HCT116 (cell line): ENCODE data around the gene ORM1. TPM values are rescaled to one million over a fixed set of nuclear protein-coding genes. Genes with fewer than 3 reads are reported as not detected.

ENCODE experiments used
- ATAC-seq: fragments of 200-7000 bp; cut with Tn5 transposase; 2 replicates; pipeline ENCODE4 v1.9.1; 2020; ENCODE audit warnings: mild to moderate bottlenecking, moderate library complexity
- BruUV-seq: library from RNA; stranded (reverse); fragments of 400-500 nt; replicated peaks from 2 replicates; lab custom pipeline; 2021; lab: Mats Ljungman, UMichigan
- CTCF ChIA-PET: fragments of 300-600 bp; sonication (Branson Sonifier 250); formaldehyde crosslinking; loops from one replicate; lab custom pipeline; 2021; ENCODE audit warnings: antibody characterized with exemption; lab: Charles Lee
- POLR2A ChIA-PET: fragments of 300-600, 350-600 bp; sonication (Branson Sonifier 250); formaldehyde crosslinking; loops from one replicate; lab custom pipeline; 2021; ENCODE audit warnings: antibody characterized with exemption; lab: Charles Lee
- RAD21 ChIA-PET, 2 experiments: fragments of 300-600 bp; sonication (Branson Sonifier 250); formaldehyde crosslinking; loops; one replicate each; lab custom pipeline; 2023; ENCODE audit warnings: low total read pairs in 2 of 2; ENCODE audit not compliant: uncharacterized antibody in 2 of 2, unreplicated experiment in 2 of 2, low non-redundant PET in 1 of 2; lab: Charles Lee
- DNase-seq: peaks from one replicate; pipeline ENCODE4 v3.0.0-alpha.2; 2010; ENCODE audit warnings: low read depth, low spot score
- H2AFZ ChIP-seq: fragments of 200-600 bp; shearing (Covaris generic), sonication (generic); 2 replicates; pipeline ENCODE4 v1.6.1; 2017; ENCODE audit warnings: low read depth, mixed run types, mixed read lengths, antibody characterized with exemption, low read length; ENCODE audit not compliant: poor library complexity, severe bottlenecking
- H3K27ac ChIP-seq: 2 replicates; pipeline ENCODE4 v1.5.1; 2012; ENCODE audit warnings: low read depth, low read length
- H3K27me3 ChIP-seq: fragments of 200-600 bp; sonication (generic); 2 replicates; pipeline ENCODE4 v1.6.1; 2016; ENCODE audit warnings: mixed run types, low read length, mixed read lengths; ENCODE audit not compliant: insufficient read depth
- H3K36me3 ChIP-seq, 2 experiments: fragments of 200-500 bp in 1 of 2; fragments of 200-600 bp in 1 of 2; sonication (Bioruptor generic) in 1 of 2; sonication (generic) in 1 of 2; 2 replicates each; pipeline versions ENCODE4 v1.5.1 to v1.6.1; 2014 to 2016; ENCODE audit warnings: low read length in 2 of 2, inconsistent platforms in 1 of 2, mixed read lengths in 1 of 2, mixed run types in 1 of 2; ENCODE audit not compliant: insufficient read depth in 2 of 2, control insufficient read depth in 1 of 2
- H3K4me1 ChIP-seq, 2 experiments: fragments of 200-600 bp in 1 of 2; sonication (generic) in 1 of 2; 2 replicates each; pipeline versions ENCODE4 v1.5.1 to v1.6.1; 2012 to 2017; ENCODE audit warnings: low read length in 2 of 2, inconsistent platforms in 1 of 2, mild to moderate bottlenecking in 1 of 2, mixed read lengths in 1 of 2, mixed run types in 1 of 2, moderate library complexity in 1 of 2; ENCODE audit not compliant: insufficient read depth in 2 of 2, control insufficient read depth in 1 of 2
- H3K4me2 ChIP-seq: fragments of 200-600 bp; sonication (generic); 2 replicates; pipeline ENCODE4 v1.6.1; 2017; ENCODE audit warnings: mixed run types, low read length, mixed read lengths
- H3K4me3 ChIP-seq, 2 experiments: fragments of 200-600 bp in 1 of 2; sonication (generic) in 1 of 2; replicated peaks in 1 of 2; 2 replicates each; pipeline ENCODE4 v1.5.1; 2011 to 2016; ENCODE audit warnings: low read length in 2 of 2, control low read depth in 1 of 2, low read depth in 1 of 2, mild to moderate bottlenecking in 1 of 2, mixed read lengths in 1 of 2, mixed run types in 1 of 2
- H3K79me2 ChIP-seq: fragments of 200-600 bp; sonication (generic); 2 replicates; pipeline ENCODE4 v1.6.1; 2017; ENCODE audit warnings: mild to moderate bottlenecking, mixed run types, low read length, moderate library complexity, mixed read lengths; ENCODE audit not compliant: insufficient read depth
- H3K9ac ChIP-seq: fragments of 200-600 bp; sonication (generic); 2 replicates; pipeline ENCODE4 v1.6.1; 2016; ENCODE audit warnings: low read length, mixed read lengths
- H3K9me2 ChIP-seq: fragments of 200-600 bp; sonication (generic), shearing (Covaris generic); 2 replicates; pipeline ENCODE4 v1.6.1; 2017; ENCODE audit warnings: mixed run types, mild to moderate bottlenecking, moderate library complexity; ENCODE audit not compliant: insufficient read depth
- H3K9me3 ChIP-seq, 2 experiments: fragments of 200-500 bp in 1 of 2; fragments of 200-600 bp in 1 of 2; sonication (Bioruptor generic) in 1 of 2; sonication (generic) in 1 of 2; 2 replicates each; pipeline ENCODE4 v1.6.1; 2014 to 2017; ENCODE audit warnings: low read length in 2 of 2, mixed read lengths in 2 of 2, inconsistent platforms in 1 of 2, low read depth in 1 of 2, mild to moderate bottlenecking in 1 of 2, mixed run types in 1 of 2, moderate library complexity in 1 of 2; ENCODE audit not compliant: control insufficient read depth in 1 of 2, insufficient read depth in 1 of 2
- H4K20me1 ChIP-seq: fragments of 200-600 bp; sonication (generic), shearing (Covaris generic); 2 replicates; pipeline ENCODE4 v1.6.1; 2017; ENCODE audit warnings: mixed run types, mild to moderate bottlenecking, moderate library complexity; ENCODE audit not compliant: insufficient read depth
- CBX3 ChIP-seq: IDR thresholded peaks from 2 replicates; pipeline ENCODE4 v1.6.1; 2012; ENCODE audit warnings: low read depth
- POLR2AphosphoS5 ChIP-seq: IDR thresholded peaks from 2 replicates; pipeline ENCODE4 v1.6.1; 2011; ENCODE audit warnings: mild to moderate bottlenecking, low read depth, low read length, moderate library complexity
- REST ChIP-seq: IDR thresholded peaks from 2 replicates; pipeline ENCODE4 v1.6.1; 2012; ENCODE audit warnings: low read depth
- SIN3A ChIP-seq: IDR thresholded peaks from 2 replicates; pipeline ENCODE4 v1.6.1; 2012; ENCODE audit warnings: low read depth
- TCF7L2 ChIP-seq: IDR thresholded peaks from 2 replicates; pipeline ENCODE4 v1.7.0; 2011; ENCODE audit warnings: borderline replicate concordance, inconsistent platforms; ENCODE audit not compliant: insufficient read depth, insufficient read length; ENCODE audit errors: extremely low read depth
- YY1 ChIP-seq: IDR thresholded peaks from 2 replicates; pipeline ENCODE4 v1.6.1; 2011; ENCODE audit warnings: low read length, low read depth, moderate library complexity, mild to moderate bottlenecking; ENCODE audit not compliant: insufficient replicate concordance; ENCODE audit errors: extremely low read depth
- ZBTB33 ChIP-seq: IDR thresholded peaks from 2 replicates; pipeline ENCODE4 v1.6.1; 2011; ENCODE audit warnings: mild to moderate bottlenecking, low read length, moderate library complexity; ENCODE audit not compliant: insufficient replicate concordance; ENCODE audit errors: extremely low read depth
- intact Hi-C: fragments of 100-400 bp; cut with micrococcal nuclease; formaldehyde crosslinking; loops from 2 replicates; pipeline ENCODE4 v1.10.0; 2022
- total RNA-seq: library from RNA; stranded (reverse); gene quantifications from one replicate; pipeline ENCODE4 v1.2.1, GENCODE V29; 2021; ENCODE audit not compliant: unreplicated experiment
- TF ChIP-seq, protein P1 (sequence below): IDR thresholded peaks from 2 replicates; pipeline ENCODE4 v1.6.1; 2012

Gene ORM1
- total RNA-seq, 1 experiment from 2014 or later, result 5.6 TPM

- ATAC-seq, result no peak
- Histone ChIP-seq H2AFZ (no peak overlapping the region), H3K27me3 (no peaks in the 10 kb centered on the region), H3K36me3 (no peaks in the 10 kb centered on the region), H3K9ac (no peak overlapping the region), H3K4me3 (no peak overlapping the region), H3K9me3 (no peaks in the 10 kb centered on the region), H3K4me2 (no peak overlapping the region), H3K4me1 (no peaks in the 10 kb centered on the region), H4K20me1 (no peaks in the 10 kb centered on the region), H3K27ac (no peak overlapping the region), H3K79me2 (no peaks in the 10 kb centered on the region), H3K9me2 (no peaks in the 10 kb centered on the region)
- intact Hi-C loops, result no loop called here
- TF ChIP-seq CBX3, result no peak
- no peak for TF ChIP-seq TCF7L2
- TF ChIP-seq REST, result no peak
- no peak for TF ChIP-seq YY1
- no peak for TF ChIP-seq ZBTB33
- TF ChIP-seq SIN3A, result no peak
- TF ChIP-seq POLR2AphosphoS5, result no peak
- TF ChIP-seq, protein P1, sequence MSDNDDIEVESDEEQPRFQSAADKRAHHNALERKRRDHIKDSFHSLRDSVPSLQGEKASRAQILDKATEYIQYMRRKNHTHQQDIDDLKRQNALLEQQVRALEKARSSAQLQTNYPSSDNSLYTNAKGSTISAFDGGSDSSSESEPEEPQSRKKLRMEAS, result no peak
- no TSS peak for BruUV-seq
- ChIA-PET POLR2A (no interaction called here), CTCF (no interaction called here), RAD21 (no interaction called here)
- no peak for DNase-seq
These were observed 7.8 kb upstream of the ORM1 start for GRCh38 chr9:114314881-114315722.
